NCI-H146 (cell line): ENCODE data around the gene LRP11.
"Not testable (repeated sequence)": the region's sequence is repeated elsewhere in the genome, so short reads cannot be mapped to it uniquely, and the experiment has no call there.

ENCODE experiments used
- DNase-seq: peaks from one replicate; lab custom pipeline; 2025; lab: John Stamatoyannopoulos, UW

Gene LRP11

DNA sequence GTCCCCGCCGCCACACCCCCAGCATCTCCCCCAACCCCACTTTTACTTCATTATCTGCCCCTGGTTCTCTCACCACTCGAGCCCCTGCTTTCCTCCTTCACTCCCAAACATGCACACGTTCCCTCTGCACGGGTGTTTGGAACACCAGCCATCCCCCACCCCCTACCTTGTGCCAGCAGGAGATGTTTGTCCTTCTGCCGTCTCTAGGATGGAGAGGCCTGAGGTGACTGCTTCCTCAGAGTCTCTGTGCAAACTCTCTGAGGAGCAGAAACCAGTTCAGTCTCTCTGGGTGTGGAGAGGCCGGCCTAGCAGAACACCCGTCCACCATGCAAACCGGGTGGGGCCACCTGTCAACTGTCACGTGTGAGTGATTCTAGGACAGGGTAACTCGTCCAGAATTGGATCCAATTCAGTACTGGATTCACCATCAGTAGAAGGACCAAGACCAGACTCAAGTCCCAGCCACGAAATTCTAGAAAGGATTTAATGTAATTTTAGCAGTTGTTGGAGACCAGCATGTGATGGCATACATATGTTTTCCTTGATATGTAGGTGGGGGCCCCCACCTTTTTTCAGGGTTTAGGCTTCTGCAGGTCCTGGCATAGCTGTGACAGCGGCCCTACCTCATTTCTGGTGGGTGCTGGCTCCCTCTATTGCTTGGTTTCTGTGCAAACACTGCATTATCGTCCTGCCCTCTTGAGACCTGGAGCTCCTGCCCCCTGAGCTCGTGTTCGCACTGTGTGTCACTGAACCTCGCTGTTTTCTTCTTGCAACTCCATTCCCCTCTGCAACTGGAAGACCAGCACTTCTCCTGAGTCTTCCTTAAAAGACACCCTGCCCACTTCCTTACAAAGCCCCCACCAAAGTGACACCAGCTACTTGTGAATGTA, 33.9 kb upstream of the LRP11 start, which contains the start of gene RAET1E:
Gene RAET1E, minus strand, starts transcription at position 259 of the 890 bp plus-strand sequence. CDS start 7,212 bp downstream, outside the sequence.
- no peak for DNase-seq

DNA sequence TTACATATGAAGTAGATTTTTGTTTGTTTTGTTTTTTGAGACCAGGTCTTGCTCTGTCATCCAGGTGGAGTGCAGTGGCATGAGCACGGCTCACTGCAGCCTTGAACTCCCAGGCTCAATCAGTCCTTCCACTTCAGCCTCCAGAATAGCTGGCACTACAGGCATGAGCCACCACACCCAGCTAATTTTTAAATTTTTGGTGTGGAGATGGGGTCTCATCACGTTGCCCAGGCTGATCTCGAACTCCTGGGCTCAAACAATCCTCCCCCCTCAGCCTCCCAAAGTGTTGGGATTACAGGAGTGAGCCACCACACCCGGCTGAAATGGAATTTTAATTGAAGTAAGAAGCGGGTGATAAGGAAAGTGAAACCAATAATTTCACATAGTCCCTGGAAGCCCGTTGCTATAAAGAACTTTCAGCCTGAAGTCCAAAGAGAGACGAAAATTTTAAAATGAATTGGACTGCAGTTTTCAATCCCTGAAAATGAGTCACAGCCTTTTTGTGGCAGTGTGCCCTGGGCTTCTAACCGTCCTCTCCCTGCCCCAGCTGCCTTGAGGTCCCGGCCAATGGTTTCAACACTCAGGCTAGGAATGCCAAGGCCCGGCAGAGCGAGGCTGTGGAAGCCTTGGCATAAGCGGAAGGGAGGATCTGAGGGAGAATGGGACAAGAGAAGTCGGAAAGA, 33.0 kb upstream of the LRP11 start:
- DNase-seq = no peak

DNA sequence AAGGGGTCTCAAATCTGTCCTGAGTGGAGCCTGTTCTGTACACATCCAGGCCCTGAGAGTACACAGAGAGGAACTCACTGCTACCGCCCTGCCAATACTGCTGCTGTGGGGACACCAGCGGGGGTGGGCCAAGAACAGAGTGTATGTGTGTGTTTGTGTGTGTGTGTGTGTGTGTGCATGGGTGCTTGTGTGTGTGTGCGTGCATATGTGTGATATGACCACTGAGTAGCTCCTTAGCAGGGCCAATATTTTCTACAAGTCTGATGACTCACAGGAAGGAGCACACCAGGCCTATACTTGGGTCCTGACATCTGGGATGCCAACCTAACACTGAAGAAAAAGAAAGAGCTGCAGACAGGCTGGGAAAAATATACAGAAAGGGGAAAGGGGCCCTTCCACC, 32.3 kb upstream of the LRP11 start:
- no peak for DNase-seq

DNA sequence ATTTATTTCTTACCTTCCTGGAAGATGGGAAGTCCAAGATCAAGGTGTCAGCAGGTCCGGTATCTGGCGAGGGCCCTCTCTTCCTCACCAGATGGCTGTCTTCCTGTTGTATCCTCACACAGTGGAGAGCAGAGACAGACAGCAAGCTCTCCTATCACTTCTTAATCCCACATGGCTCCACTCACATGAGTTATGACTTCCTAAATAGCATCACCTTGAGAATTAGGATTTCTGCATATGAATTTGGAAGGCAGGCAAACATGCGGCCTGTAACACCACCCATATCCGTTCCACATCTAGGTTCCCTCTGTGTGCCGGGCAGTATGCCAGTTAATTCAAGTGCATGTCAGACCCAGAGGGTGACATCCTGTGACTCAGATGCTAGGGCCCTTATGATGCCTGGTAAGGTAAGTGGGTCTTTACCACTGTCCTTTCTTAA, 31.7 kb upstream of the LRP11 start:
- no peak for DNase-seq

DNA sequence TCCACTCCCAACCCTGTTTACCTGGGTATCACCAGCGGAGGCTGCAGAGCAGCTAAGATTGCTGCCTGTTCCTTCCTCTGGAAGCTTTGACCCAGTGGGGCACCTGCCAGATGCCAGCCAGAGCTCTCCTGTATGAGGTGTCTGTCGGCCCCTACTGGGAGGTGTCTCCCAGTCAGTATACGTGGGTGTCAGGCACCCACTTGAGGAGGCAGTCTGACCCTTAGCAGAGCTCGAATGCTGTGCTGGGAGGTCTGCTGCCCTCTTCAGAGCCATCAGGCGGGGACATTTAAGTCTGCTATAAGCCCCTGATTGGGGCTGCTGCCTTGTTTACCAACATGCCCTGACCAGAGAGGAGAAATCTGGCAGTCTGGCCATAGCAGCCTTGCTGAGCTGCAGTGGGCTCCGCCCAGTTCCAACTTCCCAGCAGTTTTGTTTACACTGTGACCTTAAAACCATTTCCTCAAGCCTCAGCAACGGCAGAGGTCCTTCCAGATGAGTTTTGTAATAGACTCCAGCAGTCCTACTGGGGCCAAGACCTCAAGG, 31.0 kb upstream of the LRP11 start:
- DNase-seq = no peak

DNA sequence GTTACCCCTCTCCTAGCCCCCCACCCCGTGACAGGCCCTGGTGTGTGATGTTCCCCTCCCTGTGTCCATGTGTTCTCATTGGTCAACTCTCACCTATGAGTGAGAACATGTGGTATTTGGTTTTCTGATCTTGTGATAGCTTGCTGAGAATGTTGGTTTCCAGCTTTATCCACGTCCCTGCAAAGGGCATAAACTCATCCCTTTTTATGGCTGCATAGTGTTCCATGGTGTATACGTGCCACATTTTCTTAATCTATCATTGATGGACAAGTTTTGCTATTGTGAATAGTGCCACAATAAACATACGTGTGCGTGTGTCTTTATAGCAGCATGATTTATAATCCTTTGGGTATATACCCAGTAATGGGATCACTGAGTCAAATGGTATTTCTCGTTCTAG, 27.7 kb upstream of the LRP11 start:
- not testable (repeated sequence) for DNase-seq

DNA sequence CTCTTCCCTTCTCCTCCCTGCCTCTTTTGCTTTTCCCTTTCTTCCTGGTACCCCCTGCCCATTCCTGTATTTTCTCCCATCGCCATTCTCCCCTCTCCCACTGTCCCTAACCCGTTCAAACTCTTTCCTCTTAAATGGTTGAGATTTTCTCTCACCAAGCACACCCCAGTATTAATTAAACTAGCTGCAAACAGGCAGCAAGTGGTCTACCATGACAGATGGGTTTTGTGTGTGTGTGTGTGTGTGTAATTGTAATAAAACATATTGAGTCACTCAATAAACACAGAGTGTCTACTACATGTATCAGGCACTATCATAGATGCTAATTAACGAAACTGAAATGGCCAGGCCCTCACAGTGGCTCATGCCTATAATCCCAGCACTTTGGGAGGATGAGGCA, 27.1 kb upstream of the LRP11 start:
- no peak for DNase-seq

DNA sequence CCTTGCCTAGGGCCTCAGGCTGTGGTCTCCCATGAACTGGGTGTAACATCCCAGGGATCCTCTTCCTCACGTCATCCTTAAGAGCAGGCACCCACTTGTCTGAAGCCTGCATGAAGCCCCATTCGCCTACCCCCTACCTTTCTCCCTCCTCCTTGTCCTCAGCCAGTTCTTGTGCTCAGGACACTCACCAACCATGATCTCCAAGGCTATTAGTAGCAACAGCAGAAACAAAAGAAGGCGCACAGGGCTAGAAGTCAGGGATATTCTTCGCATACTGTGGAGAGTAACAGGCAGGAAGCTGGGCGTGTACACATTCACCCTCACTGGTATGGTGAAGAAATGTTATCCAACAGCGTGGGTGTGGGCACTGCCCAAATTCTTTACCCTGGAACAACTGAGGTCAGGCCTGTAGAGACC, 26.5 kb upstream of the LRP11 start:
- DNase-seq = no peak

DNA sequence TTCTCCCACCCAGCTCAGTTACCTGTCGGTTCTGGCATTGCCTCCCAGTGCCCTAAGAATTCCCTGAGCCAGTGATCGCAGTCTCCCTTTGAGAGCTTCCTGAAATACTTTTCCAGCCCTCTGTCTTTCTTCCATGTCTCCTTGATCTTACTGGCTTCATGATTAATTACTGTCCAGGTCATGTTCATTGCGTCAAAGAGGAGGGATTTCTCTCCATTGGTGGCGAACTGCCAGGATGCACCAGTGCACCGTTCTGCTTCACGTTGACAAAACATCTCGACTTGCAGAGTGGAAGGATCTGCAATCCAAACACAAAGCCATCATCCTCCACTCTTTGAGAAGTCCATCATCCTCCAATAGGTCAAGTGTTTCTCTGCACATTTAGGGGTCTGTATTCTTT, 25.2 kb upstream of the LRP11 start:
- no peak for DNase-seq

DNA sequence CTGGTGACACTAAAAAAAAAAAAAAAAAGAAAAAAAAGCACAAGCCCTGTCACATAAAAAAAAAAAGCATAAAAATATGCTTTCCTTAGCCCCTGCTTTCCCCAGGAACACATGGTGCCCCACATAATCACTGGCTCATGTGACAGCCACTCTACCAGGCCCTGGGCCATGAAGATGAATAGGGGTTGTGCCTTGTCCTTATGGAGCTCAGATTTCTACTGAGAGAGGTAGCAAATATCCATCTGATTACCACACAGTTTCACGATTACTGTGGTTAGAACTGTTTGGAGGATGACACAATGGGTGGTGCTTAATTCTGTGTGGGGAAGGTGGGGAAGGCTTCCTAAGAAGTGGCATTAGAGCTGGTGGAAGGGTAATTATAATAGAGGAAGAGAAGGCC, 24.5 kb upstream of the LRP11 start:
- no peak for DNase-seq

DNA sequence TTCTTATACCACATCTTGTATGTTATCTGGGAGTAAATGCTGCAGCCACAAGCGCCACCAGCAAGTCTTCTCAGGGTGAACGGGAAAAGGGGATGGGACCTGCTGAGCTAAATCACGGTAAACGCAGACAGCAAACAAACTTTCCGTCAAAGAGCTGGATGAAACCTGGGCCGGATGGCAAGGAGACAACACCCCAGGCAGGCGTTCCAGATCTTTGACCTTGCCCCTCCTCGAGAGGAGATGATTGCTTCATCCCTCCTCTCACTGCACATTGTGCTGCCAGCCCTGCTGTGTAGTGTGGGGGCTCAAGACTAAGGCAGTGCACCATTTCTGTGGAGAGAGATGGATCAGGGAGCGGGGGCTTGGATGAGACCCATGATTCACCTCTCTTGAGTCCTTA, 23.9 kb upstream of the LRP11 start:
- no peak for DNase-seq

DNA sequence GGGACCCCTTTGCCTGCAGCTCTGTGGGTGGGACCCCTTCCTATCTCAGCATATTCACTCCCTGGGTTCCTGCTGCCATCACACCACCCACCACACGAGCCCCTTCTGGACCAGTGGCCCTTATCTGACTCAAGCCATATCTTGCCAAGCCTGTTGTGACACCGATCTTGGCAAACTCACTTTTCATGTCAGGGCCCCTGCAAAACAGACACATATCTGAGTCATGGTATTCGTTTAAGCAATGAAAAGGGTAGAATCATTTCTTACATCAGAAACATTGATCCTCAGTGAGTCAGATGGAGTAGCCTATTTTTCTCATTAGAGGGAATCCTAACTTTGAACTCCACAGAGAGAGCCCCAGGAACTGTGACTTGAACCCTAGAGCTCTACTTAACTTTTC, 23.2 kb upstream of the LRP11 start:
- DNase-seq = no peak

DNA sequence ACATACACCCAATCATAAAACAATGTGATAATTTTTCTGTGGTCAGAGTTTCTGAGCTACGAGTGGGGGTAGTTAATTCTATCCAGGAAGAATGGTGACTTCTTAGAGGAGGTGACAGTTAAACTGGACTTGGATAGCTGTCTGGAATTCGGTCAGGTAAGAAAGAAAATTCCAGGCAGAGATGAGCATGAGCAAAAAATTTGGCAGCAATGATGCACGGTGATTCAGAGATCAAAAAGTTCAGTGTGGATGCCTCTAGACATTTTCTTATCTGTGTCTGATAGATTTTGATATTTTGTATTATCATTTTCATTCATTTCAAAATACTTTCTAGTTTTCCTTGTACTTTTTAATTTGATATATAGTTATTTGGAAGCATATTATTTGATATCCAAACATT, 21.7 kb upstream of the LRP11 start:
- DNase-seq = no peak

DNA sequence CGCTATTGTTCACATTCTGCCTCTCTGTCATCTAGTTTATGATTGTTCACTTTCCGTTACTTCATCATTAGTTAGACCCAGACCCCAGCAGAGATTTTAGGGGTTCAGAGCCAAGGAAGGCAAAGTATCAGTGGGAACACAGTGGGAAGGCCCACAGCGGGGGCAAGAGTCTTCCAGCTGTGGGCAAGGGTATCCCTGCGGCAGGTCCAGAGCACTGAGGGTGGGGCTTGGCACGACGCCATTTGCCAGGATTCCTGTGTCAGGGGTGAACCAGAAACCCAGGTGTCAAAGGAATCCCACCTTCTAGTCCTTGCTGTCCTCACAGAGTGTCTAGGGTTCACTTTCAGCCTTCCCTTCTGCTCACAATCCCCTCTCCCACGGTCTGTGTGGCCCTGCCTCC, 20.5 kb upstream of the LRP11 start:
- DNase-seq = no peak

DNA sequence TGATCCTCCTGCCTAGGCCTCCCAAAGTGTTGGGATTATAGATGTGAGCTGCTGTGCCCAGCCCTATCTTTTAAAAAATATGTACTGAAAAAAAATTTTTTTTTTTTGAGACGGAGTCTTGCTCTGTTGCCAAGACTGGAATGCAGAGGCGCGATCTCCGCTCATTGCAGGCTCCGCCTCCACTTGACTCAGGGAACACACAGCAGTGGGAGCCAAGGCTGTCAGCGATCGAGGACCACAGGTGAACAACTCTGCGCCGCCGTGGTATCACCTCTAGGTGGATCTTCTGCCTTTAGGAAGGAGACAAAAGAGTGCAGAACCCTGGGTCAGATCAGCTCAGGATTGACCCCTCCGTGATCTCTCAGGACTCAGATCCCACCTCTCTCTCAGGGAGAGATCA, 20.1 kb upstream of the LRP11 start:
- DNase-seq = no peak

DNA sequence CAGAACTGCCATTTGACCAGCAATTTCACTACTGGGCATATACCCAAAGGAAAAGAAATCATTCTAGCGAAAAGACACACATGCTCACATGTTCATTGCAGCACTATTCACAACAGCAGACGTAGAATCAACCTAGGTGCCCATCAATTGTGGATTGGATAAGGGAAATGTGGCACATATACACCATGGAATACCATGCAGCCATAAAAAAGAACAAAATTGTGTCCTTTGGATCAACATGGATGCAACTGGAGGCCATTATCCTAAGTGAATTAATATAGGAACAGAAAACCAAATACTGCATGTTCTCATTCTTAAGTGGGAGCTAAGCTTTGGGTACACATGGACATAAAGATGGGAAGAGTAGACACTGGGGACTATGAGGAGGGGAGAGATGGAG, 17.7 kb upstream of the LRP11 start:
- DNase-seq = no peak

DNA sequence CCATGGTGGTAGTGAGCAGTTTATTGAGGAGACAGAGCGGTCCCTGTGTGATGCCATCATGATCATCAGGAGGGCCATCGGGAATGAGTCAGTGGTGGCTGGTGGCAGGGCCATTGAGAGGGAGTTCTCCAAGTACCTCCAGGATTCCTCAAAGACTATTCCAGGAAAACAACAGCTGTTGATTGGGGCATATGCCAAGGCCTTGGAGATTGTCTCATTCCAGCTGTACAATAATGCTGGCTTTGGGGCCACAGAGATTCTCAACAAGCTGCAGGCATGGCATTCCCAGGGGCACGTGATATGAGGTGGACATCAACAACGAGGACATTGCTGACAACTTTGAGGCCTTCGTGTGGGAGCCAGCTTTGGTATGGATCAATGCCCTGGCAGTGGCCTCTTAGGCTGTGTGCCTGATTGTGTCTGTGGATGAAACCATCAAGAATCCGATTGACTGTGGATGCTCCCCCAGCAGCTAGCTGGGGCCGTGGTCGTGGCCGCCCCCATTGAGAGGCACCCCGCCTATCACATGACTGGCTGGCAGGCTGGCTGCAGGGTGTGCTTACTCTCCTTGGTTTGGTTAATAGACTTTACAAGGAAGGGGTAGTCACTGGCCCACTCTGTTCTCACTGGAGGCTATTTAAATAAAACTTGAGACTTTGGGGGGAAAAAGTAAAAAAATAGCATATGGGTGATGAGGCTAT, 17.1 kb upstream of the LRP11 start:
- DNase-seq = no peak

DNA sequence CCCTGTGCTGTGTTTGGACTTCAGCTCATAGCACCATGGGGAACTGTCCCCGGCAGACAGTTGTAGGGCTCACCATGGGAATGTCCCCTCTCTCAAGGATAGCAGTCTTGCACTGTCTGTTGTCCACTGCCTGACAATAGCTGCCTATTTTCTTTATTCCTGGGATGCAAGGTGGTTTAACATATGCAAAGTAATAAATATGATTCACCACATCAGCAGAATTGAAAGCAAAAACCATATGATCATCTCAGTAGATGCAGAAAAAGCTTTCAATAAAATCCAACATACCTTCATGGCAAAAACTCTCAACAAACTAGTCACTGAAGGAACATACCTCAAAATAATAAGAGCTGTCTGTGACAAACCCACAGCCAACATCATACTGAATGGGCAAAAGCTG, 13.5 kb upstream of the LRP11 start:
- DNase-seq = no peak

DNA sequence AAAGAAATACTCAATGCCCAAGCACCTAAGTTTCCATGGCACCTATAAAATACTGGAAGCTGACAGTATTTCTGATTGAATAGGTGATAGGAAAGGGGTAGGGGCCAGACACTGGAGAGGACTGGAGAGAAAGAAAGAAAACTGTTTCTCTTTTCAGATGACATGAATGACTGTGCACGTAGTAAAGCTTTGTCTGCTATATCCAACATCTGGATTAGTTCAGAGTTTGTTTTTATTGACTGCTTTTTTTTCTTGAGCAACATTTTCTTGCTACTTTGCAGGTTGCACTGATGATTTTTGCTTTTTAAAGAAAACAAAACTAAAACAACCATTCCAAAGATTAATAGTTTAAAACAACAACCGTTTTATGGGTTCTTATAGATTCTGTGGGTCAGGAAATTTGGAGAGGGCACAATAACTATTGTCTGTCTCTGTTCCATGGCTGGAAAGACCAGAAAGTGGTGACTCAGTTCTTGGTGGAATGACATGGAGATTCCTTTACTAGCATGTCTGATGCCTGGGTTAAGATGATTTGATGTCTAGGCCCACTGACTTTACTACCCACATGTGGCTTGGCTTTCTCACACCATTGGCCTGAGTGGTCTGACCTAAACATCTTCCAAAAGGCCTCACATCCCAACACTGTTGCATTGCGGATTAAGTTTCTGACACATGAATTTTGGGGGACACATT, 12.2 kb upstream of the LRP11 start:
- no peak for DNase-seq

DNA sequence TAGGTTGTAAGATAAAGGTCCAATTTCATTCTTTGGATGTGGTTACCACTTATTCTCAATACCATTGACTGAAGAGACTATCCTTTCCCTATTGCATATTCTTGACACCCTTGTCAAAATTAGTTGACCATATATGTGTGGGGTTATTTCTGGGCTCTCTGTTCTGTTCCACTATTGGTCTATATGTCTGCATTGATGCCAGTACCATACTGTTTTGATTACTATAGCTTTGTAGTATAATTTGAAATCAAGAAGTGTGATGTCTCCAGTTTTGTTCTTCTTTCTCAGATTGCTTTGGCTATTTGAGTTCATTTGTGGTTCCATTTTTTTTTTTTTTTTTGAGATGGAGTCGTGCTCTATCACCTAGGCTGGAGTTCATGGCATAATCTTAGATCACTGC, 8.1 kb upstream of the LRP11 start:
- no peak for DNase-seq

DNA sequence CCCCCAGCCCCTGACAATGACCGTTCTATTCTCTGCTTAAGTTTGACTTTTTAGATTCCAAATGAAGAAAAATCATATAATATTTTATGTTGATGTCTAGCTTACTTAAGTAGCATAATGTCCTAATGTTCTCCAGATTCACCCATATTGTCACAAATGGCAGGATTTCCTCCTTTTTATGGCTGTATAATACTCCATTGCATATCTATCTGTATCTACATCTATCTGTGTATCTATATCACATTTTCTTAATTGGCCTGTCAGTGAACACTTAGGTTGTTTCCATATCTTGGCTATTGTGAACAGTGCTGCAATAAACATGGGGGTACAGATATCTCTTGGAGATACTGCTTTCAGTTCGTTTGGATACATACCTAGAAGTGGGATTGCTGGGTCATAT, 7.0 kb upstream of the LRP11 start:
- DNase-seq = no peak
